Astrocyte of the cerebellum (primary cell): ENCODE data around the gene KSR1.
A peak's percentile ranks its signal among the peaks of the same experiment; 100 is the strongest.
"Not testable (repeated sequence)": the region's sequence is repeated elsewhere in the genome, so short reads cannot be mapped to it uniquely, and the experiment has no call there.

Source experiments
- DNase-seq: peaks from one replicate; pipeline ENCODE4 v3.0.0-alpha.2; 2011; ENCODE audit warnings: low read depth
- H3K4me3 ChIP-seq: 2 replicates; pipeline ENCODE4 v1.5.1; 2011; ENCODE audit warnings: mild to moderate bottlenecking, low read depth, low read length, moderate library complexity
- CTCF ChIP-seq: IDR thresholded peaks from 2 replicates; pipeline ENCODE4 v1.5.1; 2012; ENCODE audit warnings: low read length, low read depth, moderate library complexity, mild to moderate bottlenecking; ENCODE audit errors: missing control alignments
- in situ Hi-C: cut with HindIII; loops from 2 replicates; pipeline ENCODE4 v1.10.0; 2017; ENCODE audit warnings: low sequenced_read_pairs

The KSR1 gene

GRCh38 chr17:27455914-27456680, at the start of gene KSR1:
Gene KSR1, plus strand, starts transcription at chr17:27456448. Its CDS starts 196 bp downstream, at chr17:27456644.
- in situ Hi-C loops: no loop called here
- DNase-seq: peak; percentile 60
- peak; percentile 66 for TF ChIP-seq CTCF
- peak within 1 kb of the TSS; percentile 67 for H3K4me3 ChIP-seq

GRCh38 chr17:27407916-27408864, 48.1 kb upstream of the KSR1 start:
- in situ Hi-C loops: no loop called here
- no peak for TF ChIP-seq CTCF
- DNase-seq: no peak
- no peak overlapping the region for H3K4me3 ChIP-seq

- no peak for TF ChIP-seq CTCF
- no peak overlapping the region for H3K4me3 ChIP-seq
- DNase-seq: no peak
- in situ Hi-C loops: no loop called here
Measured at GRCh38 chr17:27408891-27409290, 47.4 kb upstream of the KSR1 start.

GRCh38 chr17:27412158-27412557, 44.1 kb upstream of the KSR1 start:
- in situ Hi-C loops, DNase-seq, H3K4me3 ChIP-seq: not testable (repeated sequence)

- TF ChIP-seq CTCF: no peak
Measured at GRCh38 chr17:27413315-27413714, 42.9 kb upstream of the KSR1 start.

GRCh38 chr17:27413792-27414191, 42.5 kb upstream of the KSR1 start:
- no peak for TF ChIP-seq CTCF

More at GRCh38 chr17:27413315-27413714, 42.9 kb upstream of the KSR1 start:
- in situ Hi-C loops: no loop called here
- no peak overlapping the region for H3K4me3 ChIP-seq
- no peak for DNase-seq

More at GRCh38 chr17:27413792-27414191, 42.5 kb upstream of the KSR1 start:
- no peak overlapping the region for H3K4me3 ChIP-seq
- in situ Hi-C loops: no loop called here
- DNase-seq: no peak
